Mucosa of descending colon (tissue), 3 donors: ENCODE measurements around the gene CCDC187. TPM values are rescaled to one million over a fixed set of nuclear protein-coding genes. Genes with fewer than 3 reads are reported as not detected.
A peak's percentile ranks its signal among the peaks of the same experiment; 100 is the strongest.

Source experiments
- ATAC-seq: fragments of 200-7000 bp; cut with Tn5 transposase; one replicate; pipeline ENCODE4 v1.9.1; 2020; ENCODE audit warnings: mild to moderate bottlenecking, moderate library complexity
- DNase-seq, 3 donors: peaks; one replicate each; pipeline ENCODE4 v3.0.0-alpha.2; 2020
- H3K36me3 ChIP-seq: fragments of 200-600 bp; one replicate; pipeline ENCODE4 v1.8.0; 2021; ENCODE audit warnings: low read depth, mild to moderate bottlenecking
- H3K4me1 ChIP-seq: fragments of 200-600 bp; one replicate; pipeline ENCODE4 v1.8.0; 2021; ENCODE audit warnings: low read depth, mild to moderate bottlenecking
- H3K4me3 ChIP-seq: fragments of 200-600 bp; one replicate; pipeline ENCODE4 v1.8.0; 2021; ENCODE audit warnings: mild to moderate bottlenecking
- H3K9me3 ChIP-seq: fragments of 200-600 bp; one replicate; pipeline ENCODE4 v1.8.0; 2021; ENCODE audit warnings: mild to moderate bottlenecking
- intact Hi-C, 2 donors: fragments of 100-400 bp; cut with DNase I in 1 of 2; cut with micrococcal nuclease in 1 of 2; formaldehyde crosslinking; loops; one replicate each; pipeline versions ENCODE4 v1.11.0 to v1.11.1; 2022; cut with DNase I, micrococcal nuclease
- total RNA-seq, 3 donors: library from RNA; stranded (reverse); fragmentation: NEBNext Ultra II Directional in 2 of 3; extraction: Animal tissue kit (Norgen Biotek cat#: 25700) in 2 of 3; gene quantifications; one replicate each; pipeline versions ENCODE4 v1.2.1 to v1.2.4, GENCODE V29; 2021 to 2023
- TF ChIP-seq, protein P1 (sequence below): fragments of 200-600 bp; IDR thresholded peaks from one replicate; pipeline ENCODE4 v1.8.0; 2022; ENCODE audit warnings: antibody characterized with exemption, mild to moderate bottlenecking
- donor health status: DM: no; HTN: no; CAD: no; lungs with moderate emphysema.
- donor health status: DM: no; HTN: no; CAD: no.
- donor health status: DM: no; HTN: yes; CAD: no.

CCDC187 gene
- total RNA-seq, 3 donors from 2014 or later, result 0.19 to 0.93 (median 0.48) TPM

- TF ChIP-seq, protein P1, sequence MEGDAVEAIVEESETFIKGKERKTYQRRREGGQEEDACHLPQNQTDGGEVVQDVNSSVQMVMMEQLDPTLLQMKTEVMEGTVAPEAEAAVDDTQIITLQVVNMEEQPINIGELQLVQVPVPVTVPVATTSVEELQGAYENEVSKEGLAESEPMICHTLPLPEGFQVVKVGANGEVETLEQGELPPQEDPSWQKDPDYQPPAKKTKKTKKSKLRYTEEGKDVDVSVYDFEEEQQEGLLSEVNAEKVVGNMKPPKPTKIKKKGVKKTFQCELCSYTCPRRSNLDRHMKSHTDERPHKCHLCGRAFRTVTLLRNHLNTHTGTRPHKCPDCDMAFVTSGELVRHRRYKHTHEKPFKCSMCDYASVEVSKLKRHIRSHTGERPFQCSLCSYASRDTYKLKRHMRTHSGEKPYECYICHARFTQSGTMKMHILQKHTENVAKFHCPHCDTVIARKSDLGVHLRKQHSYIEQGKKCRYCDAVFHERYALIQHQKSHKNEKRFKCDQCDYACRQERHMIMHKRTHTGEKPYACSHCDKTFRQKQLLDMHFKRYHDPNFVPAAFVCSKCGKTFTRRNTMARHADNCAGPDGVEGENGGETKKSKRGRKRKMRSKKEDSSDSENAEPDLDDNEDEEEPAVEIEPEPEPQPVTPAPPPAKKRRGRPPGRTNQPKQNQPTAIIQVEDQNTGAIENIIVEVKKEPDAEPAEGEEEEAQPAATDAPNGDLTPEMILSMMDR, result no peak
- no peak for DNase-seq
- Histone ChIP-seq H3K4me1 (peaks cover 18% of the 10 kb centered on the region), H3K4me3 (no peak overlapping the region), H3K36me3 (no peaks in the 10 kb centered on the region), H3K9me3 (no peaks in the 10 kb centered on the region)
- intact Hi-C loops, result no loop called here
- no peak for ATAC-seq
Observed at GRCh38 chr9:136341042-136341655, 37.3 kb upstream of the CCDC187 start.

DNA sequence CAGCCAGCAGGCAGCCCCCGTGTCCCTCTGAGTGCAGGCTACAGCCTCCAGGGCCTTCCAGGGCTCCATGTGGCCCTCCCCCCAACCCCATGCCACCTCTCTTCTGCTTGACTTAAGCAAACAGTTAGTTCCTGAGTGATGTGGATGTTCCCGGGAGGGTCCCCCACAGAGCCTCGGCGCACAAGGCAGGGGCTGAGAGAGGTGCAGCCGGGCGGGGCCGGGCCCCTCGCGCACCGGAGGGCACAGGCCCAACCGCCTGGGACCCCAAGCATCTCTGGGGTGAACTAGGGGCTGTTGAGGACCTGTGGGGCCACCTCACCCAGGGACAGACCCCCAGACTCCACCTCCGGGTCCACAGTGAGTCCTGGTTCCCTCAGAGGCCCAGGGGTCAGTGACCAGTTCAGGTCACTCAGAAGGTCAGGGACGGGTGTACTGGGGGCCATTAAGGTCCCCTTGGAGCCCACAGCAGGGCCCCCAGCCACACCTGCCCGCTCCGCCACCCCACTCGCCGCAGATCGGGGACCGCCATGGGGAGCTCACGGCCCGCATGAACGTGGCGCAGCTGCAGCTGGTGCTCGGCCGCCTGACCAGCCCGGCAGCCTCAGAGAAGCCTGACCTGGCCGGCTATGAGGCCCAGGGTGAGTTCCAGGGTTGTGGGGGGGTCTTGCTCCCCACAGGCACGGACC lies 36.6 kb upstream of the CCDC187 start:
- Histone ChIP-seq H3K4me3 (no peak overlapping the region), H3K4me1 (peaks cover 13% of the 10 kb centered on the region), H3K36me3 (no peaks in the 10 kb centered on the region), H3K9me3 (no peaks in the 10 kb centered on the region)
- intact Hi-C loops, result no loop called here
- TF ChIP-seq, protein P1, result no peak
- DNase-seq, result no peak
- no peak for ATAC-seq

DNA sequence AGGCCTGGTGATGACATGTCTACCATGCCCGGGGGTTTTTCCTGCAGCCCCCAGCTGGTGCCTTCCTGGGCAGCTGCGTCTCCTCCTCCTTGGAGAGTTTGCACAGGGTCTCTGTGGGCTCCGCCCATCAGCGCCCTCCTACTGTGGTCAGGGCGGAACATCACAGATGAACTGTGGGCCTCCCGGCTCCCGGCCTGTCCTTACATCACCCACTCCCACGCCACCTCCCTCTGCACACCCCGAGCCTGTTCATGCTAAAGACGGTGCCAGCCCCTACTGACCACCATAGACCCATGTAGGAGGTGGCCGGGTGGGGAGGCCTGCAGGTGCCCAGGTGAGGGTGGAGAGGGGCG lies 36.0 kb upstream of the CCDC187 start:
- Histone ChIP-seq H3K4me3 (no peak overlapping the region), H3K9me3 (no peaks in the 10 kb centered on the region), H3K4me1 (peaks cover 11% of the 10 kb centered on the region), H3K36me3 (no peaks in the 10 kb centered on the region)
- ATAC-seq, result no peak
- no peak for DNase-seq
- TF ChIP-seq, protein P1, result no peak
- intact Hi-C loops, result no loop called here

- DNase-seq (peak in 2 of 3 donors; percentile 85 to 86), ATAC-seq (peak; percentile 79)
- intact Hi-C loops, result no loop called here
- TF ChIP-seq, protein P1, result peak; percentile 77
- no peaks in the 10 kb centered on the region for H3K36me3 ChIP-seq
- no peak overlapping the region for H3K4me3 ChIP-seq
- H3K4me1 ChIP-seq, result peaks cover 11% of the 10 kb centered on the region
- no peaks in the 10 kb centered on the region for H3K9me3 ChIP-seq
Observed at GRCh38 chr9:136339173-136339957, 35.5 kb upstream of the CCDC187 start.

DNA sequence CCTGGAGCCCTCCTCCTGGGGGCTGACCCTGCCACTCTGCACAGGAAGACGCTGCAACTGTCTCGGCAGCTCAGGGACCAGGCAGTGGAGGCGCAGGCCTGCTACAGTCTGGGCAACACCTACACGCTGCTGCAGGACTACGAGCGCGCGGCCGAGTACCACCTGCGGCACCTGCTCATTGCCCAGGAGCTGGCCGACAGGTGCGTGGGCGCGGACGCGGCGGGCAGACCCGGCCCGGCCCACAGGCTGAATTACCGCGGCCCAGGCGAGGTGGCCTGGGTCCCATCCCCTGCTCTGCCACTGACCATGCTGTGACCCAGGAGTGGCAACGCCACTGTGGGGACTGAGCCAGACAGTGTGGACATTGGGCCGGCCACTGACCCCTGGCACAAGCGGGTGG lies 34.6 kb upstream of the CCDC187 start:
- H3K36me3 ChIP-seq, result no peaks in the 10 kb centered on the region
- H3K9me3 ChIP-seq, result no peaks in the 10 kb centered on the region
- TF ChIP-seq, protein P1, result no peak
- DNase-seq, result no peak
- H3K4me1 ChIP-seq, result peaks cover 11% of the 10 kb centered on the region
- ATAC-seq, result no peak
- intact Hi-C loops, result no loop called here
- no peak overlapping the region for H3K4me3 ChIP-seq
